Right hindlimb (tissue), 1 donor: Measurements from ENCODE around the gene ARHGAP45.
A peak's percentile ranks its signal among the peaks of the same experiment; 100 is the strongest.

ENCODE experiments used
- DNase-seq: peaks from one replicate; pipeline ENCODE4 v3.0.0-alpha.2; 2018

The ARHGAP45 gene

DNA sequence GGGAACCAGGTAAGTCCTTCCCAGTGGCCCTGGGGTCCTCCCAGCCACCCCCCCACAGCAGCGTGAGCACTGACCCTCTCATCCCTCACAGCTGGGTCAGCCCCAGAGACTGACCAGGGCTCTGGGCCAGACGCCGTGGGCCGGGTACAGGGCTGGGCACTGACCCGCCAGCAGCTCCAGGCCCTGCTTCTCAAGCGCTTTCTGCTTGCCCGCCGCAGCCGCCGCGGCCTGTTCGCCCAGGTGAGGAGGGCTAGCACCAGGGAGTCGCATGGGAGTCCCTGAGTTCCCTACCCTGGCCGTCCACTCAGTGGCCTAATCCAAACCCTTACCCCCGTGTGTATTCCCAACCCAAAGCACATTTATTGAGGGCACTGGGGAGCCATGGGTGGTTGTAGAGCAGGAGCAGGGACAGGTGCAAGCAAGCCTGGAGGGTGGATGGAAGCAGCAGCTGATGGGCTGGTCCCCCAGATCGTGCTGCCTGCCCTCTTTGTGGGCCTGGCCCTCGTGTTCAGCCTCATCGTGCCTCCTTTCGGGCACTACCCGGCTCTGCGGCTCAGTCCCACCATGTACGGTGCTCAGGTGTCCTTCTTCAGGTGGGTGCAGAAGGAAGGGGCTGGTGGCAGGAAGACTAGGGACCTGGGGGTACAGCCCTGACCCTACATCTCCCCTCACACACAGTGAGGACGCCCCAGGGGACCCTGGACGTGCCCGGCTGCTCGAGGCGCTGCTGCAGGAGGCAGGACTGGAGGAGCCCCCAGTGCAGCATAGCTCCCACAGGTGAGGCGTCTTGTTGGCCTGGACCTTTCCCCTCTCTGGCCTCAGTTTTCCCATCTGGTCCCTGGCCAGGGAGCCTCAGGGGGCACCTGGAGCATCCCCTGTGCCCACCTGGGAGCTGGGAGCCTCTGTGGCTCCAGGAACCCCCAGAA is 12.6 kb upstream of the ARHGAP45 start:
- DNase-seq, result no peak

DNA sequence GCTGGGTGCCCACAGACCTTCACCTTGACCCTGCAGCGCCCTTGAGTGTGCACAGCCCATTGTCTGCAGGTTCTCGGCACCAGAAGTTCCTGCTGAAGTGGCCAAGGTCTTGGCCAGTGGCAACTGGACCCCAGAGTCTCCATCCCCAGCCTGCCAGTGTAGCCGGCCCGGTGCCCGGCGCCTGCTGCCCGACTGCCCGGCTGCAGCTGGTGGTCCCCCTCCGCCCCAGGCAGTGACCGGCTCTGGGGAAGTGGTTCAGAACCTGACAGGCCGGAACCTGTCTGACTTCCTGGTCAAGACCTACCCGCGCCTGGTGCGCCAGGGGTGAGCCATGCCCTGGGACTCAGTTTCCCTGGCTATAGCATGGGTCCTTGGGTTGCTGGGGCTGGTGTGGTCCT is 11.9 kb upstream of the ARHGAP45 start:
- DNase-seq, result no peak

DNA sequence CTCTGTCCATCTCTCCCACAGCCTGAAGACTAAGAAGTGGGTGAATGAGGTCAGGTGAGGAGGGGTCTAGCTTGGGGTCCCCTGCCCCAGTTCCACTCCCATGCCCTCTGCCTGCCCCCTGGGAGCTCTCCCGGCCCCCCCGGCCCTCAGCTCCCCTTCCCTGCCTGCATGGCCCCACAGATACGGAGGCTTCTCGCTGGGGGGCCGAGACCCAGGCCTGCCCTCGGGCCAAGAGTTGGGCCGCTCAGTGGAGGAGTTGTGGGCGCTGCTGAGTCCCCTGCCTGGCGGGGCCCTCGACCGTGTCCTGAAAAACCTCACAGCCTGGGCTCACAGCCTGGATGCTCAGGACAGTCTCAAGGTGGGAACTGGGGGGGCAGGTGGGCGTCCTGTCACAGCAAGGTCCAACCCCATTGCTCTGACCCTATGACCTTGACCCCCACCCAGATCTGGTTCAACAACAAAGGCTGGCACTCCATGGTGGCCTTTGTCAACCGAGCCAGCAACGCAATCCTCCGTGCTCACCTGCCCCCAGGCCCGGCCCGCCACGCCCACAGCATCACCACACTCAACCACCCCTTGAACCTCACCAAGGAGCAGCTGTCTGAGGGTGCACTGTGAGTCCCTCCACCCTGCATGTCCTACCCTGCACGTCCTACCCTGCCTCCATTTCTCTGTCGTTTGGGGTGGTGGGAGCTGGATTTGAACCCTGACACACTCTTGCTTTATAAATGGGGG is 10.9 kb upstream of the ARHGAP45 start:
- DNase-seq, result no peak

DNA sequence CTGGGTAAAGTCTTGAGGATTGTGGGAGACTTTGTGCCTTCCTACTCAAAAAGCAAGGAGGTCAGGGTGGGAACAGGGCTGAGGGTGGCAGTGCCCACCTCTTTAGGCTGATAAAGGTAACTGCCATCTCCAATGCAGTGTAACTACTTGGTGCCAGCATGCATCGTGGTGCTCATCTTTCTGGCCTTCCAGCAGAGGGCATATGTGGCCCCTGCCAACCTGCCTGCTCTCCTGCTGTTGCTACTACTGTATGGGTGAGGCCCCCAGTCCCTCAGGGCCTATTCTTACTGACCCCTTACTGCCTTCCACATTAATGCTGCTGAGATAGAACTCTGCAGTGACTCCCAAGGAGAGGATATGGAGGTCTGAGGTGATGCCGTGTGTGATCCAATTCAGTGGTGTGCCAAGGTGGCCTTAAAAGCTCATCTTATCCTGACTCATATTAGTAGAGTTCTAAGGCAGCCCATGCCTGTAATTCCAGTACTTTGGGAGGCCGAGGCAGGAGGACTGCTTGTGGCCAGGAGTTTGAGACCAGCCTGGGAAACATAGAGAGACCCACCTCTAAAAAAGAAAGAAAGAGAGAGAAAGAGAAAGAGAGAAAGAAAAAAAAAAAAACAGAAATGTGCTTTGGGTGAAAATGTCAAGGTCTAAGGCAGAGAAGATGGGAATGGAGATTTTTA is 9.7 kb upstream of the ARHGAP45 start:
- DNase-seq, result no peak

DNA sequence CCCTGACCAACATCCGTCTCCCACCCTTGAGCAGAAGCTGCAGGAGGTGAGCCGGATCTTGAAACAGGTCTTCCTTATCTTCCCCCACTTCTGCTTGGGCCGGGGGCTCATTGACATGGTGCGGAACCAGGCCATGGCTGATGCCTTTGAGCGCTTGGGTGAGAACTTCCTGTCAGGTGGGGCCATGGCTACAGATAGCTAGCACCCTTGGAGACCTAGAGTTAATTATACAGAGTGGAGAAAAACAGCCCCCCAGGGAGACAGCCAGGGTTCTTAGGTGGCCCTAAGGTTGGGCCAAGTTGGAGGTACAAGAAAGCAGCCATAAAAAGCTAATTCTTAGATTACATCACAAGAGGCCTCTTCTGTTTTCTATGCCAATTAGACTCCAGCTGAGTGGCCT is 8.9 kb upstream of the ARHGAP45 start:
- DNase-seq, result no peak

DNA sequence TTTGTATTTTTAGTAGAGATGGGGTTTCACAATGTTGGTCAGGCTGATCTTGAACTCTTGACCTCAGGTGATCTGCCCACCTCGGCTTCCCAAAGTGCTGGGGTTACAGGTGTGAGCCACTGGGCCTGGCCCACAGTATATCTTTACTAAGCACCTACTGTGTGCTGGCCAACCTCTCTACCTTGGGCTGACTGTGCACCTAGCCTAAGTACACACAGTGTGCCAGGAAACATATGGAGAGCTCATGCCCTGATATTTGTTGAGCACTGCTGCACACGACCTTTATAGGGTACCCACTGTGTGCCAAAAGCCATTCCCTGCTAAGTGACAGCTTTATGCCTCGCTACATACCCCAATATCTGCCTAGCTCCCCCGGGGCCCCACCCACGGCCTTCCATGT is 6.3 kb upstream of the ARHGAP45 start:
- no peak for DNase-seq

DNA sequence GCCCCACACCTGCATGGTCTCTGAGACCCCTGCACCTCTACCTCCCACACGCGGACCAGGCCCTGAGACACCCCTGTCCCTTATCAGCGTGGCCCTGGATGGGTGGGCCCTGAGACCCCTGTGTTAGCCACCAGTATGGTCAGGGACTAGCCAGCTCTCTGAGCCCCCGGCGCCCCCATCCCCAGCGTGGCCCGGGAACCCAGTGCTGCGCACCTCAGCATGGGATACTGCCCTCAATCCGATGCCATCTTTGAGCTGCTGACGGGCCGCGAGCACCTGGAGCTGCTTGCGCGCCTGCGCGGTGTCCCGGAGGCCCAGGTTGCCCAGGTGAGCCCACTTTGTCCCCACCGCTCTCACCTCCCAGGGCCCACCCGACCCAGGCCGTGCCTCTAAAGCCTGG is 5.0 kb upstream of the ARHGAP45 start:
- no peak for DNase-seq

DNA sequence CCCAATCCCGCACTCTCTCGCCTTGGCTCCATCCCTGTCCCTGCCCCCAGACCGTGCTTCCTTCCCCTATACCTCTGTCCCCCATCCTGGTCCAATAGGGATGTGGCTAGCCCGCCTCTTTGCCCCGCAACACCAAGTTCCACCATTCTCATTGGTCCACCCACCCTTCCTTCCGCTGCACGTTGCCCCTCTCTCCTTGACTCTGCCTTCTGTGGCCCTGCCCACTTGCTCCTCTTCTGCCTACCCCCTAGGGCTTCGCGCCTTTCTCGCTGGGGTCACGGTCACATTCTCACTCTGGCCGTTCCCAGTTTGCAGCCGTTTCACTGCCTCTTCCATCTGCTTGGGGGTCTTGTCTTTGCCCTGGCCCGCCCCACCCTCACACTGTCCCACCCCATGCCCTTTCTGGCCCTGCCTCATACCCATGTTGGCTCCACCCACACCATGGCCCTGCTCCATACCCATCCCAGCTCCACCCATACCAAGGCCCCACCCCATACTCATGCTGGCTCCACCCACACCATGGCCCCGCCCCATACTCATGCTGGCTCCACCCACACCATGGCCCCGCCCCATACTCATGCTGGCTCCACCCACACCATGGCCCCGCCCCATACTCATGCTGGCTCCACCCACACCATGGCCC is 4.5 kb upstream of the ARHGAP45 start:
- DNase-seq, result no peak

DNA sequence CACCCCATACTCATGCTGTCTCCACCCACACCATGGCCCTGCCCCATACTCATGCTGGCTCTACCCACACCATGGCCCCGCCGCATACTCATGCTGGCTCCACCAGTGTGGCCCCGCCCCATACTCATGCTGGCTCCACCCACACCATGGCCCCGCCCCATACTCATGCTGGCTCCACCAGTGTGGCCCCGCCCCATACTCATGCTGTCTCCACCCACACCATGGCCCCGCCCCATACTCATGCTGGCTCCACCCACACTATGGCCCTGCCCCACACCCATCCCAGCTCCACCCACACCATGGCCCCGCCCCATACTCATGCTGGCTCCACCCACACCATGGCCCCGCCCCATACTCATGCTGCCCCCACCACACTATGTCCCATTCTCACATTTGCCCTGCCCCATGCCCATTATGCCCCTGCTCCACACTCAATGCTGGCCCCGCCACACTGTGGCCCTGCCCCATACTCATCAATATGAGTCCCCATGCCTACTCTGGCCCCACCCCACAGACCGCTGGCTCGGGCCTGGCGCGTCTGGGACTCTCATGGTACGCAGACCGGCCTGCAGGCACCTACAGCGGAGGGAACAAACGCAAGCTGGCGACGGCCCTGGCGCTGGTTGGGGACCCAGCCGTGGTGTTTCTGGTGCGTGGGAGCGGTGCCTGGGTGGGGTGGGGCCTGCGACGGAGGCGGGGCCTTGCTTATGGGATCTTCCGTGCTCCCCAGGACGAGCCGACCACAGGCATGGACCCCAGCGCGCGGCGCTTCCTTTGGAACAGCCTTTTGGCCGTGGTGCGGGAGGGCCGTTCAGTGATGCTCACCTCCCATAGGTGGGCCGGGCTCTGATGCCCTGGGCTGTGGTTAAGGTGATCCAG is 3.7 kb upstream of the ARHGAP45 start:
- no peak for DNase-seq

DNA sequence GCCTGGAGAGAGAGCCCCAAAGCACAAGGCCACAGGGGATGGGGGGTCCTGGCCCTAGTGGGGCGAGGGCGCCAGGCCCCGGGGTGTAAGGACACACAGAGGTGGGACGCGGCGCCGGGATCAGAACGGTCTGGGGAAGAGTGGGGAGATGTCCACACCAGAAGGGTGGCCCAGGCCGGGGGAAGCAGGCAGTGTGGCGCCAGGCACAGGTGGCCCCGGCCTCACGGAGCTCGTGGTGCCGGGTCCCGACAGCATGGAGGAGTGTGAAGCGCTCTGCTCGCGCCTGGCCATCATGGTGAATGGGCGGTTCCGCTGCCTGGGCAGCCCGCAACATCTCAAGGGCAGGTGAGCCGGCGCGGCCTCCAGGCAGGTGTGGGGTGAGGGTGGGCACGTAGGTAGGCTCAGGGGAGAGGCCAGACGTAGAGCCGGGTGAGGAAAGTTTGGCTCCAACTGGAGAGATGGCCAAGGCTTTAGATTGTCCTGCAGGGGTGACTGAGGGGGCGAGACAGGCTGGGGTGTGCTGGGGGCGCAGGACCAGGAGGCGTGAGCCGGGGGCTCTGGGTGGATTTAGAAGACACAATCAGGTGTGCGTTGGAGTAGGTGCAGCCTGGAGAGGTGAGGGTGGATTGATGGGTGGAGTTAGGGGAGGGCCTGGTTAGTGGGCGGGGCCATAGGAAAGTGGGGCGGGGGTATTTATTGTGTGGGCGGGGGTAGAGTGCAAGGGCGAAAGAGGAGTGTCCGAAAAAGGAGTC is 2.9 kb upstream of the ARHGAP45 start:
- no peak for DNase-seq

DNA sequence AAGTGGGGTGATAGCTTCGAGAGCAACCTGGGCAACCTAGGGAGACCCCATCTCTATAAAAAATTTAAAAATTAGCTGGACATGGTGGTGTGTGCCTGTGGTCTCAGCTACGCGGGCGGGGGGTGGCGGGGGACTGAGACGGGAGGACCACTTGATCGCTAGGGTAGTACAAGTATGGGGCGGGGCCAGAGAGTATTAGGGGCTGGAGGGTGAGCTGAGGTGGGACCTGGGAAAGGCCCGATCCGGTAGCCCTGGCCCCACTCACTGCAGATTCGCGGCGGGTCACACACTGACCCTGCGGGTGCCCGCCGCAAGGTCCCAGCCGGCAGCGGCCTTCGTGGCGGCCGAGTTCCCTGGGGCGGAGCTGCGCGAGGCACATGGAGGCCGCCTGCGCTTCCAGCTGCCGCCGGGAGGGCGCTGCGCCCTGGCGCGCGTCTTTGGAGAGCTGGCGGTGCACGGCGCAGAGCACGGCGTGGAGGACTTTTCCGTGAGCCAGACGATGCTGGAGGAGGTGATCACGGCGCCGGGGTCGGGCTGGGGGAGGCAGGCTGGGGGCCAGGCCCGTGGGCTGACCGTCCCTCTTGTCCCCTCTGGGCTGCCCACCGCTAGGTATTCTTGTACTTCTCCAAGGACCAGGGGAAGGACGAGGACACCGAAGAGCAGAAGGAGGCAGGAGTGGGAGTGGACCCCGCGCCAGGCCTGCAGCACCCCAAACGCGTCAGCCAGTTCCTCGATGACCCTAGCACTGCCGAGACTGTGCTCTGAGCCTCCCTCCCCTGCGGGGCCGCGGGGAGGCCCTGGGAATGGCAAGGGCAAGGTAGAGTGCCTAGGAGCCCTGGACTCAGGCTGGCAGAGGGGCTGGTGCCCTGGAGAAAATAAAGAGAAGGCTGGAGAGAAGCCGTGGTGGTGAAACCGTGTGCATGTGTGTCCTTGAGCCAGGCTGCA is 2.0 kb upstream of the ARHGAP45 start:
- peak; percentile 70 for DNase-seq

DNA sequence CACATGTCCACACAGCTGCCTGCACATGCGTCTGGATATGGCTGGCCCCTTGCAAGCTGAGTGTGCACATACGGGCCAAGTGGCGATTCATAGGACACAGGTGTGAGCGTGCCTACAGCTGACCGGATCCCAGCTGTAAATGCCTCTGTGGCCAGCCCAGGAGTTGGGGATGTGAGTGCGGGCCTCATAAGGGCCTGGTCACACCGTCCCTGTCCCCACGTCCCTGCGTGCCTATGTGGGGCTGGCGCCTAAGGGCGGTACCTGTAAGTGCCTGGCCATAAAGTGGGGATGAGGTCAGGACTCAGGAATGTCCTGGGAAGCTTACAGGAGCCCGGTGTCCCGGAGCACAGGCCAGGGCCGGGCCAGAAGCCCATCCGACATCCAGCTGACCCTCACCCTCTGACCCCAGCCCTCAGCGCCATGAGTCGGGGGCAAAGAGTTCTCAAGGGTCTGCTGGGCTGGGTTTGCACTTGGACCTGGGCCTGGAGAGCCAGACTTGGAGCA is 1.3 kb upstream of the ARHGAP45 start:
- DNase-seq, result no peak

DNA sequence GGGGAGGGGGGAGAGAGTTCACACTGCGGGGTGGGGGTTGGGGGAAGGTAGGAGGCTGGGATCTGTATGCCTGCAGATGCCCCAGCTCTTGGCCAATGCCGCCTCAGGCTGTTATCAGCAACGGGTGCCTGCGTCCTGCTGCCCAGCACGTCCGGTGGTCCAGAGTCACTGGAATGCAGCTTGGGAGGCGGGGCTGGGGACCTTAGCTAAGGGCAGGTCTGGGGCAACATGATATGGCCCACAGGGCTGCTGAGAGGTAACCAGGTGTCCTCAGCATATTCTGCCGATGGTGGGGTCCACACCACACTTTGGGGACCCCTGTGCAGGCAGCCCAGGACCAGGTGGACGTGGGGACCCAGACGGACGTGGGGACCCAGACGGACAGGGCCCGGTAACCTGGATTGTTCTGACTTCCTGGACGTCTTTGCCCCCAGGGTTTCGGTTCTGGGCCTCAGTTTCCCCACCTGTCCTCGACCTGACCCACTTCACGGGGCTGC is 668 bp upstream of the ARHGAP45 start:
- DNase-seq, result no peak

DNA sequence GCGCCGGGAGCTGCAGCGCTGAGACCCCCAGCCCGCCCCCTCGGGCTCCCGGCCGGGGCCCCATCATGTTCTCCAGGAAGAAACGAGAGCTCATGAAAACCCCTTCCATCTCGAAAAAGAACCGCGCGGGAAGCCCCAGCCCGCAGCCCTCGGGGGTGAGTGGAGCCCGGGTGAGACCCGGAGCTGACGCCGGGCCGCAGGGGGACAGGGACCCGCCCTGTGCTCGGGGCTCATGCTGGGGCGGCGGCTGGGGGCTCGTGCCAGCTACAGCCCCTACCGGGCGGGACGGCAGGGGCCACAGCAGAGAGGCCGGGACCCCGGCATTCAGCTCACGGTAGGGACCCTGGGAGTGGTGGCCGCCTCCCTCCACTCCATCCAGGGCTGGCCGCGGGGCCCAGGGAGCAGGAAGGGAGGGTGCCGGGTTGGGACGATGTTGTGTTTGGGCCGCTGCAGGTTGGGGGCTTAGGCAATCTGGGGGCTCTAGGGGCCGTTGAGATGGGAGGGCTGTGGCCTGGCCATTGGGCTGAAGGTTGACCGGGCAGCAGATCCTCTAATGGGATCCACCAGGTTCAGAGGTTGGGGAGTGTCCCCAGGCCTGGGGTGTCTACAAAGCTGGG is 482 bp downstream of the ARHGAP45 start:
- no peak for DNase-seq

DNA sequence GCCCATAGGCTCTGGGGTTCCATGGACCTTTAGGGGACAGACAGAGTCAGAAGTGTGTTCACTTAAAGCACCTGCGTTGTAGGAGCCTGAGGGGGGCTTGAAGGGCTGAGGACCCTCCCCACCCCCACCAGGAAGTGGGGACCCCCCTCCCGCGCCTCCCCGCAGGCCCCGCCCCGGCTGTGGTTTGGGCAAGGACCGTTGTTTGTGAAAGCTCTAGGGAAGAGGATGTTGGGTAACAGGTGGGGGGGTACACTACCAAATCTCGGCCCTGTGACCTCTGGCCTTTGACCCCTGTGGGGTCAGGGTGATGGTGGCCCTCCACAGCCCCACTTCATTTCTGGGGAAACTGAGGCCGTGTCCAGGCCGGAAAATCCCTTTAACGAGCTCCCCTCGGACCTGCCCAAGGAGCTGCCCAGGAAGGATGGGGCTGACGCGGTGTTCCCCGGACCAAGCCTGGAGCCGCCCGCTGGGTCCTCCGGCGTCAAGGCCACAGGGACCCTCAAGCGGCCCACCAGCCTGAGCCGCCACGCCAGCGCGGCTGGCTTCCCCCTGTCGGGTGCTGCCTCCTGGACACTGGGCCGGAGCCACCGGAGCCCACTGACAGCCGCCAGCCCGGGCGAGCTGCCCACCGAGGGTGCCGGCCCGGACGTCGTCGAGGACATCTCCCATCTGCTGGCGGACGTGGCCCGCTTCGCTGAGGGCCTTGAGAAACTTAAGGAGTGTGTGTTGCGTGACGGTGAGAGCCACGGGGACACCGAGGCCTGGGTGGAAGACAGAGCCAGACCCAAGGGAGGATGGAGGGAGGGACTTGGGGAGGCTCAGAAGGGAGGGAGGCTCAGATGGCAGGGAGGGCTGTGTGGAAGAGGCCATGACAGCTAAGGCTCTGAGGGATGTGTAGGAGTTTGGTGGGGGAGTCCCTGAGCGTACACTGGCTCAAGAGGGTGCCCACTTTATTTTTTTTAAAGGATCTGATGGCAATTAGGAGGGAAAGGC is 1.3 kb downstream of the ARHGAP45 start:
- DNase-seq, result no peak

DNA sequence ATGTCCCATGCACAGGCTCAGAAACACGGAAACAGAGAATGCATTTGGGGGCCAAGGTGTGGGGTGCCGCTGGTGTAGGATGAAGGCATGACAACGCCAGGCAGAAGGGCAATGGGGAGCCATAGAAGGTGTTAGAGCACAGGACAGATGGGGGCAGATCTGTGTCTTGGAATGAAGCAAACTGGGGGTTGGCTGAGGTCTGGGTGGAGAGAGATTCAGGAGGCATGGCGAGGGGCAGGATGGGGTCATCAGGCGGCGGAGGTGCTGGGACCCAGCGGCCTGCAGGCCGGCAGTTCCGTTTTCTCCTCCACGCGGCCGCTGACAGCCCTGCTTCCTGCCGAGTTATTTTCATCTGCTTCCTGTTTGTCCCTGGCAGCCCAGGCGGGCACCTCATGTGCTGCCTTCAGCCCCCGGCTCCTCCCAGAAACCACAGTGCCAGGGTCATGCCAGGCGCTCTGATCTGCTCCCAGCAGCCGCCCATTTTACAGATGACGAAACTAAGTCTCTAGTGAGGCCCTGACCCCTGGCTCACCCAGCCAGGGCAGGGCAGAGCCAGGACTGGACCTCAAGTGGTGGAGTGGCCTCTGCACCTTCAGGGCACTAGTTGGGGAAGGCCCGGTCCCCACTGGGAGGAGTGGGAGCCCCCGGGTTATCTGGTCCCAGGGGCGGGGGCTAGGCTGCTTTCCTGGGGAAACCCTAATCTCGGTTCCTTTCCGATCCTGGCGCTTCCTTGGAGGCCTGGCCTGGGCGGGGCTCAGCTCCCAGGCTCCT is 2.2 kb downstream of the ARHGAP45 start:
- no peak for DNase-seq

DNA sequence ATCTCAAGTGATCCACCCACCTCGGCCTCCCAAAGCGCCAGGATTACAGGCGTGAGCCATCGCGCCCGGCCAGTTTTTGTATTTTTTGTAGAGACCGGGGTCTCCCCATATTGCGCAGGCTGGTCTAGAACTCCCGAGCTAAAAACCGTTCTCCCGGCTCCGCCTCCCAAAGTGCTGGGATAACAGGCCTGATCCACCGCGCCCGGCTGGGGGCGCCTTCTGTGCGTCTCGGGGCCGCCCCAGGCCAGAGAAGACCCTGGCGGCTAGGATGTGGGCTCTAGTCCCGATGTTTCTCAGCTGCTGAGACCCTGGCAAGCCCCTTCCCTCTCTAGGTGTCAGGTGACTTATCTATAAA is 3.6 kb downstream of the ARHGAP45 start:
- DNase-seq, result no peak
